Stimulated activated CD4-positive, alpha-beta T cell treated with anti-CD3 and anti-CD28 coated beads, Interleukin-2, amount 100 ng/mL, for 48 hours (primary cell): ENCODE data around the gene SERPINC1.
"Not testable (repeated sequence)": the region's sequence is repeated elsewhere in the genome, so short reads cannot be mapped to it uniquely, and the experiment has no call there.

Experiments used
- DNase-seq, 2 donors: peaks; one replicate each; pipeline ENCODE4 v3.0.0-alpha.2; 2020

Gene SERPINC1

DNA sequence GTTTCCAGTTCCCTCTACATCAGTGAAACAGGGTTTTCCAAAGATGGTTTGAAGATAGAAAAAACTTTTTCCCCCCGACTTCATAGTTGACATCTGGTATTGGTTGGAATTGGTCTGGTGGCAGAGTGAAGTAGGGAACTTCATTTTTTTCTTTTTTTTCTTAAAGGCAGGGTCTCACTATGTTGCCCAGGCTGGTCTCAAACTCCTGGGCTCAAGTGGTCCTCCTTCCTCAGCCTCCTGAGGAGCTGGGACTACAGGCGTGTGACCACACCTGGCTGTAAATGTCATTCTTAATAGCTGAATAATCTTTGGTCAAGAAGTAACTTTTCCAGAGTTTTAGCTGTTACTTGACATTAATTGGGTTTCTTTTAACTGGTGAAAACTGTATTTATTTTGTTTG is 27.2 kb downstream of the SERPINC1 start:
- DNase-seq, result no peak

DNA sequence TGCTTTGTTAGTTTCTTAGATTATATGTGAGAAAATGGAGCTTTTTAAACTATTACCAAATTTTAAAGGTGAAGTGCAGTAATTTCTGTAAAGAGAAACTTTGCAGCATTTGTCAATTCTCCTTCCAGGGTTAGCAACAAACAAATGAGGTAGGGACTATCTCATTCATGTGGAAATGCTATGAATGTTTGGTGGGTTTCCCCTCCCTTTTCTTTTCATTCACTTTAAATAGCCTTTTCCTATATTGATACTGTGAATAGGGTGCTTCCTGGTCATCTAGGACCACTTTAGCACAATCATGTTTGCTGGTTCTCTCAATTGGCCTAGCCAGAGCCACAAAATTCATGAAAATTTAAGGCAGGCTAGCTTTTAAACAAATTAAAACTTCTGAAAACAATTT is 28.4 kb downstream of the SERPINC1 start:
- DNase-seq, result no peak

DNA sequence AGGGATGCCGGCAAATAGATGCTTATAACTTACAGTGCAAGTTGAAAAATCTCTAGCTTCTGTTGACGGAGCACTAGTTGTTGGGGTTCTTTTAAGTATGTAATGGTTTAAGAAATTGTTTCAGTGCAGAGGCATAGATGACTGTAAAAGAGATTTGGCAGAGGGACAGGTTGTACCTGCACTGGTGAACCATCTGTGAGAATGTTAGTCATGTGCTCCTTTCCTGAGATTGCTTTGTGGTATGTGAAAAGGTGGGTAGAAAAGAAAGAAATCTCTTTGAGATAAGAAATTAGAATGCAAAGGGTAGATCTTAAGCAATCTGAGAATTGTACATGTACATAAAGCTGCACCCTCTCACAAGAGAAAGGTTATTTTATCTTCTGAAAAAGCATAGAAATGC is 29.5 kb downstream of the SERPINC1 start:
- no peak for DNase-seq

DNA sequence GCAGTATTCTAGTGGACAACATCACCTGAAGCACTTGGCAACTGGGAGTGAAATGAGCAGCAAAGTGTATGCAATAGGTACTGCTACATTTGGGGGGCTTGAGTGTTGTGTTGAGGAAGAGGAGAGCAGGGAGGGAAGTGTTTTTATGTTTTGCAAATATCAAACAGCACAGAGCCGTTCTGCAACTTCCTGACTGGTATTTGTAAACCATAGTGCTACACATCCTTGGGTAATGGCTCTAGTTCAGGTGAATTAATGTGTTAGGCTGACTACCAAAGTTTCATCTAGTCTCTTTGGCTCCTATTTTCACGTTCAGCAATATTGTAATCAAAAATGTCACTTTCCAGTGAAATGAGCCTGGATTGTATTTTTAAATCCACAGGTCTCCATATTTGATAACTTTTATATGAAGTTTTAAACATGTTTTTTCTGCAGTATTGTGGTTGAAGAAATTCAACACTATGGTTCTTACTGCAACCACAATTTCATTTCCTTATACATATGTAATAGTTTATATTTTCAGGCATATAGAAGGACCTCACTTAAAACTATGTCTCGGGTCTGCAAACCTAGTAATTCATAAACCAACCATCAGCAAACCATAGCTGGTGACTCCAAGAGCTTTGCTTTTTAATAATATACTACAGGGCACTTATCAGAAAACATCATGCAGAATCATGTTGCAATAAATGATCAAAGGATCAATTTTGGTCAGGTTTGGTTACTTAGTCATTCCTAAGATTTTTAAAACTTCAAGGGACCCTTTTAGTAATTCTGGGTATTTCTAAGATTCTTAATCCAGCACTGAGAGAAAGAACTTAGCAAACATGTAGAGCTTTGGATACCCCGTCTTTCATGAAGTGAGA is 30.1 kb downstream of the SERPINC1 start:
- DNase-seq, result no peak

DNA sequence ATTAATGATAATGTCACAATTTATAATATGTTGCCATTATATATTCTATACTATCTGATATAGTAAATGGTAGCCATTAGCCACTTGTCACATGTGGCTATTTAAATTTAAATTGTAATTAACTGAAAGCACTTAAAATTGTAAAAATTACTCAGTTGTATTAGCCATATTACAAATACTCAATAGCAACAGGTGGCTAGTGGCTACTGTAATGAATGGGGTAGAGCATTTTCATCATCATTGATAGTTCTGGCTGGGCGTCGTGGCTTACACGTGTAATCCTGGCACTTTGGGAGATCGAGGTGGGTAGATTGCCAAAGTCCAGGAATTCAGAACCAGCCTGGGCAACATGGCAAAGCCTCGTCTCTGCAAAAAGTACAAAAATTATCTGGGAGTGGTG is 32.4 kb downstream of the SERPINC1 start:
- DNase-seq, result no peak

DNA sequence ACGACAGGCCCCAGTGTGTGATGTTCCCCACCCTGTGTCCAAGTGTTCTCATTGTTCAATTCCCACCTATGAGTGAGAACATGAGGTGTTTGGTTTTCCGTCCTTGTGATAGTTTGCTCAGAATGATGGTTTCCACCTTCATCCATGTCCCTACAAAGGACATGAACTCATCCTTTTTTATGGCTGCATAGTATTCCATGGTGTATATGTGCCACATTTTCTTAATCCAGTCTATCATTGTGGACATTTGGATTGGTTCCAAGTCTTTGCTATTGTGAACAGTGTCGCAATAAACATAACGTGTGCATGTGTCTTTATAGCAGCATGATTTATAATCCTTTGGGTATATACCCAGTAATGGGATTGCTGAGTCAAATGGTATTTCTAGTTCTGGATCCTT is 36.0 kb downstream of the SERPINC1 start:
- not testable (repeated sequence) for DNase-seq

DNA sequence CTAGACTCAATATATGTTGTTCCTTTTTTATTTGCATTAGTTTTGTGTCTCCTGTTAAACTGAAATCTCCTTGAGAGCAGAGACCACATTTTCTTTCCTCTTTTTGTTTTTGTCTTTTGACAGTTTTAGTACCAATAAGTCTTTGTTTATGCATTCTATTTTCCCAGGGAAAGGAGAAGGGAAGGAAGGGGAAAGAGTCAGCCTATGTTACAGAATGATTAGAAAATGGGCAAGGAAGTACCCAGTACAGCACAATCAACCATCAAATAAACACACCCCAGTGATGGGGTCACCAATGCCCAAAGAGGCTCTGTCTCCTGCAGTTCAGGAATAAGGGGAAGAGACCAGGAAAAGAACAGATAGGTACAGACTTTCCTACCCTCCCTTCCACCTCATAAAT is 38.9 kb downstream of the SERPINC1 start:
- DNase-seq, result no peak

DNA sequence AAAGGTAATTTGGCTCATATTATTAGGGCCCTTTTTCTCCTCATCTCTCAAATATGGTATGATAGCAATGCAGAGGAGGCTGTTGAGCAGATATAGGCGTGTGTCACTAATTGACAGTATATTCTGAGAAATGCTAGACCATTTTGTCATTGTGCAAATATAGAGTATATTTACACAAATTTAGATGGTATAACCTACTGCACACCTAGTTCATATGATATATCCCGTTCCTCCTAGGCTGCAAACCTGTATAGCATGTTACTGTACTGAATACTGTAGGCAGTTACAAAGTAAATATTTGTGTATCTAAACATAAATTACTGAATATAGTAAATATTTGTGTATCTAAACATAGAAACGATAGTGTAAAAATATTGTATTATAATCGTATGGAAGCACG is 40.4 kb downstream of the SERPINC1 start:
- no peak for DNase-seq

DNA sequence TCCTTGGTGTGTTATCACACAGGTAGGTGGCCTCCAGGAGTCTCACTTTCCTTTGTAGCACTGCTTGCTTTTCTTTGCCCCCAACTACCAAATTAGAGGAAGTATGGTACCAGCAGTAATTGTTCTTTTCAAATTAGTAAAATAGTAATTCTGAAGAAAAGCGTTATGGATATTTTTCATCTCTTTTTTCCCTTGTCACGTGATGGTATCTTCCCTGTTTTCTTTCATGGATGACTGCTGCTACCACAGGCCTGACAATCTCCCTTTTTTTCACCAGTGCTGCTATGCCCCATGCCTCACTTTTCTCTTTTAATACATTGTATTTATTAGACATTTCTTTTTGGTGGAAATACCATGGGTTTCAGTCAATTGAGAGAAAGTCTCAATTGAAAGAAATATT is 45.6 kb downstream of the SERPINC1 start:
- no peak for DNase-seq

DNA sequence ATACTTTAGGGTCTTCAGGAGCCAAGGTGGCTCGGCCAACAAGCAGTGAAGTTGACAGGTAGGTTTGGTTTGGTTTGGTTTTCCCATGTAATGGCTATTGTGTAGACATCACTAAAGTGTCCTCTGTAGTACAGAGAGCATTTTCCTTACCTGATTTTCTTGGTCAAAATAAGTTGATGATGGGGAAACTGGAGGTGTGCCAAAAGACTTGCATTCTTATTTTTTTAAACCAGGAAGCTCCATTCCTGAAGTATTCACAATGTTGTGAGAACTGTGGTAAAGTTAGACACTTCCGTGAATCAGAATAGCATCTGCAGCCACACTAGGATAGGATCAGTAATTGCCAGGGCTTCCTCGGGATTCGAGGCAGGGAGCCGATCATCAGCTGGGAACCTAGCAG is 46.0 kb downstream of the SERPINC1 start:
- no peak for DNase-seq

DNA sequence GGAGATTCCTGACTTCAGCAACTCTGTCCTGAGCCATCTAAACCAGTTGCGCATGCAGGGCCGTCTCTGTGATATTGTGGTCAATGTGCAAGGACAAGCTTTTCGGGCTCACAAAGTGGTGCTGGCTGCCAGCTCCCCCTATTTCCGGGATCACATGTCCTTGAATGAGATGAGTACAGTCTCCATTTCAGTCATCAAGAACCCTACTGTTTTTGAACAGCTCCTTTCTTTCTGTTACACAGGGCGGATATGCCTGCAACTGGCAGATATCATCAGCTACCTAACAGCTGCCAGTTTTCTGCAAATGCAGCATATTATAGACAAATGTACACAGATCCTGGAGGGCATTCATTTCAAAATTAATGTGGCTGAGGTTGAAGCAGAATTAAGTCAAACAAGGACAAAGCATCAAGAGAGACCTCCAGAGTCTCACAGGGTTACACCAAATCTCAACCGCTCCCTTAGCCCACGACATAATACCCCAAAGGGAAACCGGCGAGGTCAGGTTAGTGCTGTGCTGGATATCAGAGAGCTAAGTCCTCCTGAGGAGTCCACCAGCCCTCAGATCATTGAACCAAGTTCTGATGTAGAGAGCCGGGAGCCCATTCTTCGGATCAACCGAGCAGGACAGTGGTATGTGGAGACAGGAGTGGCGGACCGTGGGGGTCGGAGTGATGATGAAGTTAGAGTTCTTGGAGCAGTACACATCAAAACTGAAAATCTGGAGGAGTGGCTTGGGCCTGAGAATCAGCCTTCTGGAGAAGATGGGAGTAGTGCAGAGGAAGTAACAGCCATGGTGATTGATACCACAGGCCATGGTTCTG is 46.7 kb downstream of the SERPINC1 start:
- no peak for DNase-seq

DNA sequence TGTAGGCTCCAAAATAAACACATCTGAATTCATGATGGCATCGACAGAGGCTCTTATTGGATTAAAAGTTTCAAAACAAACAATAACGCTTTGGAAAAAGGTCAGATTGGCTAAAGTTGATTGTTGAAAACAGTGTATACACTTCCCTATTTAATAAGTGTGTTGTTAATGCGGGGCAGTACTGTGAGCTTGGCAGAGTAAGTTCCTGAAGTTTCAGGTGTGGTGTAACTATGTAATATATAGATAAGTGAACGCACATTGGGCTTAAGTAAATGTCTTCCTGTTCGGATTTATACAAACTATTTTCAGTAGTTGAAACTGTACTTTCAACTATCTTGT is 48.1 kb downstream of the SERPINC1 start:
- no peak for DNase-seq

DNA sequence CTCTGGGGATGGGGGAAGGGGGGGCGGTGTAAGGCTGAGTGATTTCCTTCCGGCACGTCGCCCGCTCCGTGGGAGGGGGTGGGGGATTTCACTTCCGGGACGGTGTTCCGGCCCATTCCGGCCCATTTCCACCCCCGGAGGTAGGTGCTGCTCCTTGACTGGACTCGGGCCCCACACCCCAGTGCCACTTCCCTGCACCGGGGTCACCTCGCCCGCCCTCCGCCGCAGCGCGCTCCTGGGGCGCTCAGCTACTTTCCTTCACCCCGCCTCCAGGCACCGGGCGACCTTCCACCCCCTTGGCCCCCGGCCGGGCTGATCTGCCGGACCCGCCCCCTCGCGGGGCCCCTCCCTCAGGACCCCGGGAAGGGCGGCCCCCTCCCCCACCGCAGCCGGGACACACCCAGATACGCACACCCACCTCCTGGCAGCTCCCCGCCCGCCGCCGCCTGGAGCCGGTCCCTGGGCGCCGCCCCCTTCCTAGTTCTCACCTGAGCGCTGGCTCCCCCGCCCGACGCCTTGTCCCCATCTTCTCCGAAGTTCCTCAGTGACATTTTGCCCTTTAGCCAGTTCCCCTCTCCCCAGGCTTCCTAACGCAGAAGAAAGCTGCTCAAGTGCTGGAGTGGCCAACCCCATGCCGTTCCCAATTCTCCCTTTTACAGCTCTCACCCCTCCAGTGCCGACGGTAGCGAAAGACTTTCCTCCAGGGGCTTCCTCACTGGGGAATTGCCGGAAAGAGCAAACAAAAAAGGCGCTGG is 48.7 kb downstream of the SERPINC1 start, which contains the start of gene ZBTB37:
Gene ZBTB37, plus strand, starts transcription at position 115 of the 755 bp plus-strand sequence. CDS start 1,846 bp downstream, outside the sequence.
- DNase-seq, result peak; percentile 90 to 91

DNA sequence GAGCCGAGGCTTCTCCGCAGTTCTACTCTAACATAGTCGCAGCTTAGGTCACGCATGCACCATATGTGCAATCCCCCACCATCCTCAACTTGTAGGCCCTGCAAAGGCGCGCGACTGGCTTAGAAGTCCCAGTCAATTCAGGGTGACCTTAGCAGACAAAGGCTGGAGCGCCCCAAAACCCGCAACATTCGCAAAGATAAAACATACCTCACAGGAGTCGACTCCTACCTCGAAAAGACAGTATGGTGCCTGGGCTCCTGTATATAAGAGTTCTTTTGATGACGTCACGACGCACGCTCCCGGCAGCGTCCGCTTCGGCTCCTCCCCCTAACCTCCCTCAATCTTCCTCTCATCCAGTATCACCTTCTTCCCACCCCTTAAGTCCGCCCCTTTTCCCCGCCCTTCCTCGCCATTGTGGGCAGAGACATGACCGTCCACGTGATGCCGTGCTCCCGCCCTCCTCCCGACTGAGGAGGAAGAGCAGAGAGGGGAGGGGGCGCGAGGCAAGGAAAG is 49.3 kb downstream of the SERPINC1 start, which contains the start of gene GAS5:
Gene GAS5, minus strand, starts transcription at position 237 of the 513 bp plus-strand sequence.
- peak; percentile 97 to 99 for DNase-seq

DNA sequence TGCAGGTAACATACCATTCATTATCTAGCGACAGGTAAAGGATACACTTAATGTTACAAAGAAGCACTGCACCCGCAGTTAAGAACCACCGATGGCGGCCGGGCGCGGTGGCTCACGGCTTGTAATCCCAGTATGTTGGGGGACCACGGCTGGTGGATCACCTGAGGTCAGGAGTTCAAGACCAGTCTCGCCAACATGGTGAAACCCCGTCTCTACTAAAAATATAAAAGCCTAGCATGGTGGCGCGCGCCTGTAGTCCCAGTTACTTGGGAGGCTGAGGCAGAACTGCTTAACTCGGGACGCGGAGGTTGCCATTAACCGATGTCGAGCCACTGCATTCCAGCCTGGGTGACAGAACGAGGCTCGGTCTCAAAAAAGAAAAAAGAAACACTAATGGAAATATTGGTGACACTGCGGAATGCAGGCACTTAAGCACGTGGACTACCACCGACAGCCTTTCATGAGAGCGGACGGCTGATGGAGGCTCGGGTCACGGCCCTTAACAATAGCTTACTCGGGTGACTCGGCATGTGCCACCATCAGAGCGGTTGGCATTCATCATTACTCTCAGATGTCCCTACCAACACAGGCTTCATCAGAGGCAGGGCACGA is 49.9 kb downstream of the SERPINC1 start:
- peak in 1 of 2 donors; percentile 31 for DNase-seq

DNA sequence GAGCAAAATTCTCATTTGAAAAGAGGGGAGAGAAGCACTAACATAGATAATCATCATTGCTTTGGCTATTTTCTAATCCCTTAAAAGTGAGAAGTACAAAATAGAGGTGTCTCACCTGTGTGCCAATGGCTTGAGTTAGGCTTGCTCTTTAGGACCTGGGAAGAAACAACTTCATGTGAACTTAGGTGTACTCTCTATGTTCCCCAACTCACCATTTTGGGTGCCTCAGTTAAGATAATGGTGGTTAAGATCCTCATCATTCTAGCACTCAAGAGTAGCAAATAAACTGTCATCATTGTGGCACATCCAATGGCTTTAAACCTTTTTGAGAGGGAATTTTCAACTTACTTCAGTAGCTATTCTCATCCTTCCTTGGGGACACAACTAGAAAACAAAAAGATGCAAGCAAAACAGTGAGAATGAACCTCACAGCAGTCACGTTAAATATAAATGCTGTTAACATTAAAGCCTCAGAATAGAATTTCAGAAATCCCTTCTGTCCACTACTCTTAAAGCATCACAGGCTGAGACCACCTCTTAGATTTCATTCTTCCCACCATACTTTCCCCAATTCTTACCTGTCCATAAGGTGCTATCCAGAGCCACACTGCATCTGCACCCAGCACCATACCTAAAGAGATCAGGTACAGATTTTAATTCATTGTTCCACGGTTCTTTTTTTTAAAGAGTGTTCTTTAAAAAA is 50.6 kb downstream of the SERPINC1 start:
- DNase-seq, result no peak

DNA sequence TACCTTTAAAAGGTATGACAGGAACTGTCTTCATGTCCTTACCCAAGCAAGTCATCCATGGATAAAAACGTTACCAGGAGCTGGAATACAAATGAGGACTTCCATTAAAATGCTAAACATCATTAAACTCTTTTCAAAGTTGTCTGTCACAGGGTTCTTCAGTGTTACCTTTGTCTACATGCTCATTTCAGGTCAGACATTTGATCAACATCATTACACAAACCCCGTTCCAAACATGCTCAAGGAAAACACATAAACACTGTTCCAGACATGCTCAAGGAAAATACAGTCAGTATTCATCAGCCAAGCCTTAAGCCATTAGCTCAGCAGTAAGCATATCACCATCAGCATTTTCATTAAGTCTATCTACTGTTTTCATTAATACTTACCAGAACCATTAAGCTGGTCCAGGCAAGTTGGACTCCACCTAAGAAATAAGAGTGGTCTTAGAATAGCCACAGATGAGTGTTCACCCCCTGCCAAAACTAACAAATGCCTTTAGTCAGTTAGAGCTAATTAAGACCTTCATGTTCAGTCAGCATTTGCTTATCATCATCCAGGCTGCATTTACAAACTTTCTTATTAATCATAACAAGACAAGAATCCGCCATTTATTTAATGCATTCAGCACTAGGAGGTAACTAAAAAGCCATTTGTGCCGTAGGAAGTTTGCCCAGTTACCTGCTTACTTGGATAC is 51.5 kb downstream of the SERPINC1 start:
- no peak for DNase-seq

DNA sequence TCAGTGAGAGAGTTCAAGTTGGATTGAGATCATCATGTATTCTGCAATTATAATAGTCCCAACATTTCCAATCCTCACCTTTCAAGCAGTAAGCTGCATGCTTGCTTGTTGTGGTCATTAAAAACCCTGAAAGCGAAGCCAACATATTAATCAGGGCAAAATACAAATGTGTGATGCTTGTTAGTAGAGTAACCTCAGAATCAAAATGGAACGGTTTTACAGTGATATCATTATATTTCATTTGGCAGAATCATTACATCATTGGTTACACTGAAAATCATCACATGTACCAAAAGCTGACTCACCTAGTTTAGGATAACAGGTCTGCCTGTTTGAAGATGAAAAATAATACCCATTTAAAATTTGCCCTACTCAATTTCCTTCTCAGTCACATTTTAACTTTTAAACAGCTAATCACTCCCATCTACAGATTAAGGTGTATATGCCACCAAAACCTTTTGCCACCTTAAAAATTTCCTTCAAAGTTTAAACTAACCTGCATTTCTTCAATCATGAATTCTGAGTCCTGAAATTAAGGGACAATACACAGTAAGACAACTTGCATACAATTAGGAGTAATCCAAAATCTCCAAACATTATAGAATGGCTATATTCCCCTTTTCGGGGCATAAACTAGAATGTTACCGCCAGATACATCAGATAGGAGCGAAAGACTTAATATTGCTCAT is 52.8 kb downstream of the SERPINC1 start:
- no peak for DNase-seq

DNA sequence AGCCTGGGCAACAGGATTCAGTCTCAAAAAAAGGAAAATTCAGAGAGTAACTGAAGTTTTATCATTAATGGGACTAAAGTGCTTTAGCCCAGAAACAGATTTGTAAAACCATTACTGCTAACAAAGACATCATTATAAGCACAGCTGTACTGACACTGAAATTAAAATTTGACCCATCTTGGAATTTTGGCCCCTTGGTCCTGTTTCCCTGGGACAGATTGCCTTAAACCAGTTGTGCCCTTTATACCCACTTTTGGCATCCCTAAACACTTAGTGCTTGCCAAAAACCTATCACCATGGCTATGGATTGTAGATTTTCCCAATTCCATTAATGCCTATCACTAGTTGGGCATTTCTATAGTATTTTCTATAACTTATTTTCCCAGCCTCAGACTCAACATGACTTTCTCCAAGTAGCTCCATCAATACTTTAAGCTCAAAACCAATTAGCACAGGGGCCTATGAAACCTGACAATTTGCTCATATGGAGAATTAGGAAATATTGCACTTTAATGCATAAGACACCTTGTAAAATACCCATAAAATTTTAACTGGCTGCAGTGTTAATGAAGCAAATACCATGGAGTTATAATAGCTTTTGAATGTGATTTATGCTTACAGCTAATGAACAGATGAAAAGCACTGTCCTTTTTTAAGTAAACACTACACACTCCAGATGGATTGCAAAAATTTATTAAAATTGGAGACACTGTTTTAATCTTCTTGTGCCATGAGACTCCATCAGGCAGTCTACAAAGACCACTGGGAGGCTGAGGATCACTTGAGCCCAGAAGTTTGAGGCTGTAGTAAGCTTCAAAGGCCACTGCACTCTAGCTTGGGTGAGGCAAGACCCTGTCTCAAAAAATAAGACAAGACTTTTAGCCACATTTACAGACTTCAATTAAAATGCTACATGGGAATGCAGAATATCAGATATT is 53.6 kb downstream of the SERPINC1 start:
- DNase-seq, result no peak
